HUDEP-2 (cell line): ENCODE data around the gene ARHGAP21.
A peak's percentile ranks its signal among the peaks of the same experiment; 100 is the strongest.

Source experiments
- DNase-seq, 76 experiments: peaks; one replicate each; lab custom pipeline; 2025; ENCODE audit not compliant: unreplicated experiment in 76 of 76; lab: John Stamatoyannopoulos, UW

The ARHGAP21 gene

DNA sequence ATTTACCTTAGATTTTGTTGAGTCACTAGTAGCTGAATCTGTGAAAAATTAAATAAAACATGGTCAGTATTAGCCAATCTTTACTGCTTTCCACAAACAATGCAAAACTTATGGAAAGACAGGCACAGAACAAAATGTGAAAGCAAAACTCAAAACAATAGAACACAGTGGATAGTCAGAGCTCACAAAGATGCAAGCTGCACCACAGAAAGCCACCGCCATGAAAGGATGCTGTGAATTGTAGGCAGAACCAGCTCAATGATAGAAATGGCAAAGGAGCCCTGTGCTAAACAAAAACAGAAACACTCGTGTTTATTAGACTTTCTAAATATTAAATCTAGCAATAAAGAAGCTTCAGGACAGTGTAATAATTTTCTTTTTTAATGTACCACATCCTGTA is 134.4 kb downstream of the ARHGAP21 start:
- no peak for DNase-seq

DNA sequence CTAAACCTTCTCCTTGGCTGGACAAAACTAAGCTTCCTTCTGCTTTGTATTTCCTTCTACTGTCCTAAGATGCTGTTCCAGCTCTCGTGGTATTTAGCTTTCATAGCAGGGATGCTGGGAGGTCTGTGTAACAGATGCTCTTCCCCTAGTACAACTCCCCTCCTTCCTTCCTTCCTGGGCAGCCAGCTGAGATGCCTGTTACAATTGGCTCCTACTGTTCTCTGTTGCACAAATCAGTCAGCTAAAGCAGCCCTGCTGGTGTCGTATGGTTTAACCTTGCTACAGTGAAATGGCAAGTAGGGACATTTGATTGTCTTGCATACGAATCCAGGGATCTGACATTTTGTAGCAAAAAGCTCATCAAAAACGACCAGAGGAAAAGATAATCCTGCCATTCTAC is 143.8 kb downstream of the ARHGAP21 start:
- no peak for DNase-seq

DNA sequence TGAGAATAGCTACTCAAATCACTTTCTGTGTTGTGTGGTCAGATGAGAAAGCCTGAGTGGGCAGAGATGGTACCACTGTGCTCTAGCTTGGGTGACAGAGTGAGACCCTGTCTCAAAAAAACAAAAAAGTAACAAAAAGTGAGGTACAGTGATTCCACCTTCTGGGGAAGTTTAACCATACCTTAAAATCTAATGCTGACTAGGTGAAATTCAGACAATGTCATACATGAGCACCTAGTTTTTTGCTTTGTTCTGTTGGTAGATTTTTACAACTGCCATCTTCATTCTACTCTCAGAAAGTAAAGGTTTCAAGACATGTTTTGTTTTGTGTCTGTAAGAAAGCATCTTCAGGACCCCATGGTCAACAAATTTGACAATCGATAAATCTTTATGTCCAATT is 144.2 kb downstream of the ARHGAP21 start:
- no peak for DNase-seq

- DNase-seq, result no peak
Measured at GRCh38 chr10:24575481-24576002, 148.1 kb downstream of the ARHGAP21 start.

- DNase-seq, result no peak
Measured at GRCh38 chr10:24574578-24575155, 149.0 kb downstream of the ARHGAP21 start.

DNA sequence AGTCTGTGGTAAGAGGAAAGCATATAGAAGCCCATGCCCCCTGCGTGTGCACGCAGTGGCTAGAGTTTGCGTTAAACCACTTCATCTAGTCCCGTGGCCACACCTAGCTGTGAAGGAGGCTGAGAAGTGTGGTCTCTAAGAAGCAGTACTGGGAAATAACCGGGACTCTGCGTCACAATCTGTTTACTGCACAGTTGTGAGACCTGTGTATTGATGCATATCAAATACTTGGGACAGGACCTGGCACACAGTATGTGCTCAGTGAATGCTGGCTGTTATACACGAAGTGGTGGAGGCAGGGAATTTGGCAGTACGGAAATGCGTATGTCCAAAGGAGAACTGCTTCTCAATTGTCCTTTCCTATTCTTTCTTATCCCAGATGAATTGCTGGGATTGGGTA is 149.5 kb downstream of the ARHGAP21 start:
- no peak for DNase-seq

GRCh38 chr10:24571870-24572450 is 151.7 kb downstream of the ARHGAP21 start:
- no peak for DNase-seq

DNA sequence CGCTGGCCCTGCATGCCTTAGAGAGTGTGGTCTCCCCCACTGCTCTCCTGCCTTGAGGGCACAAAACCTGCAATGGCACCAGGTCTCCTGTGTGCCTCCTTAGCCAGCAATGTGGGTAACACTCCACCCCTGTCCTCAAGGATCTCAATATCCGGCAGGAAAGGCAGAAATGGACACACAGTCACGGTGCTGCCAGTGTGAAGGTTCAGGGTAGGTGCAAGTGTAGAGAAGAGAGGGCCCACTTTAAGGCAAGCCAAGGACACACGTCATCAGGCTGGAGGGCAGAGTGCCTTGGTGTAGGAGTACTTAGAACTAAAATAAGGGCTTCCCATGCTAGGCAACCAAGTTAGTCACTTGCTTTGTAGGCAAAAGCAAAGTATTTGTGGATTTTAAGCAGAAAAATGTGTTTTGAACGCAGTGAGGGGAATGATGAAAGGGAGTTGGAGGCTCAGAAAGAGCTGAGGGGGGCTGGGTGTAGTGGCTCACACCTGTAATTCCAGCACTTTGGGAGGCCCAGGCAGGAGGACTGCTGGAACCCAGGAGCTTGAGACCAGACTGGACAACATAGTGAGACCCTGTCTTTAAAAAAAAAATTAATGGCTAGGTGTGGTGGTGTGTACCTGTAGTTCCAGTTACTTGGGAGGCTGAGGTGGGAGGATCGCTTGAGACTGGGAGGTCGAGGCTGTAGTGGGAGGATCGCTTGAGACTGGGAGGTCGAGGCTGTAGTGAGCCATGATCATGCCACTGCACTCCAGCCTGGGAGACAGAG is 152.8 kb downstream of the ARHGAP21 start:
- DNase-seq, result peak in 1 of 76 experiments; percentile 4

DNA sequence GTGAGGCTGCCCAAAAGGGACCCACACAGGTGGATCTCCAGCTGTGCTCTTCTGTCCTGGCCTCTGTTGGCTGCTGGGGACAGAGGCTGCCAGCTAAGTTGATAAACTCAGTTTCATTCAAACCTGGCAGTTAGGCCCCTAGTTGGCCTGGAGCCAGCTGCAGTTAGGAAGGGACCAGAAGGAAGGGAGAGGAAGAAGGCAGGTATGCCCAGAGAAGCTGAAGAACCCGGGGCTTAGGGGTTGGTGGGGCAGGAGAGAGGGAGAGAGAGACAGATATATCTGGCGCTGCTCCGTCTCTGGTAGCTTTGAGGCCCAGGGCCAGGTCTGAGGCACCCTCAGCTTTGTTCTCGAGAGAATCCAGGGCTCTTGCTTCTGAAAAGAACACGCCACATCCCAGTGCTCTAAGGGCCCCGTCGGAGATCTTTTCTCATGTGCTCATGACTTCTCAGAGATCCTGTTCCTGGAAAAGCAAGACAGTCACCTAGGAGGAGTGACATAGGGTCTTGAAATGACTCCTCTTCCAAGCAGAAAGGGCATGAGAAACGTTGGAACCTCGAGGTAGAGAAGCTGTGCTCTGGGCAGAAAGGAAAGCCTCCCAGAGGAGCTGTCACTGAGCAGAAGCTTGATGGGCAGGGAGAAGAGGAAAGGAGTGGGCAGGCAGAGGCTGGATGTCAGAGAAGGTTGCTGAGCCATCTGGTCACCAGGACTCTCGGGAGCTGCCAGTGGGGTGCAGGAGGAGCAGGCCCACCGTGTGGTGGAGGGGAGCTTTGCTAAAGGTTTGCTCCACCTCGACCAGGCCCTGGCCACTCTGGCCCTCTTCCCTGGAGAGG is 153.6 kb downstream of the ARHGAP21 start:
- DNase-seq, result peak in 40 of 76 experiments; percentile 9 to 64 (median 28)

GRCh38 chr10:24569330-24569796 is 154.3 kb downstream of the ARHGAP21 start:
- peak in 75 of 76 experiments; percentile 19 to 88 (median 73) for DNase-seq

GRCh38 chr10:24568042-24568441 is 155.6 kb downstream of the ARHGAP21 start:
- DNase-seq, result peak in 3 of 76 experiments; percentile 17 to 23 (median 18)

DNA sequence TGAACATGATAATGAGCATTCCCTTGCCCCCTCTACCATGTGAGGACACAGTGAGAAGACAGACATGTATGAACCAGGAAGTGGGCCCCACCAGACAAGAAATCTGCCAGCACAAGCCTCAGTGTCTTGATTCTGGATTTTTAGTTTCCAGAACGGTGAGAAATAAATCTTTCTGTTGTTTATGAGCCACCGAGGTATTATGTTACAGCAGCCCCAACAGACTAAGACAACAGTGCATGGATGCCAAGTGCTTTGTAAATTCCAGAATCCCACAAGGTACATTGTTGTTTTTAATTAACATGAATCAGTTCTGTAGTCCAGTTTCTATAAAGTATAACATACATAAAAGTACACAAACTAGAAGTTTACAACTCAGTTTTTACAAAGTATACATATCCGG is 162.2 kb downstream of the ARHGAP21 start:
- DNase-seq, result no peak

GRCh38 chr10:24556750-24557742 is 166.6 kb downstream of the ARHGAP21 start:
- DNase-seq, result peak in 30 of 76 experiments; percentile 1 to 44 (median 19)

- peak in 2 of 76 experiments; percentile 7 to 21 for DNase-seq
Measured at GRCh38 chr10:24556126-24556749, 167.4 kb downstream of the ARHGAP21 start.

- no peak for DNase-seq
Measured at GRCh38 chr10:24554036-24554435, 169.7 kb downstream of the ARHGAP21 start.

GRCh38 chr10:24553051-24553612 is 170.6 kb downstream of the ARHGAP21 start:
- DNase-seq, result no peak

DNA sequence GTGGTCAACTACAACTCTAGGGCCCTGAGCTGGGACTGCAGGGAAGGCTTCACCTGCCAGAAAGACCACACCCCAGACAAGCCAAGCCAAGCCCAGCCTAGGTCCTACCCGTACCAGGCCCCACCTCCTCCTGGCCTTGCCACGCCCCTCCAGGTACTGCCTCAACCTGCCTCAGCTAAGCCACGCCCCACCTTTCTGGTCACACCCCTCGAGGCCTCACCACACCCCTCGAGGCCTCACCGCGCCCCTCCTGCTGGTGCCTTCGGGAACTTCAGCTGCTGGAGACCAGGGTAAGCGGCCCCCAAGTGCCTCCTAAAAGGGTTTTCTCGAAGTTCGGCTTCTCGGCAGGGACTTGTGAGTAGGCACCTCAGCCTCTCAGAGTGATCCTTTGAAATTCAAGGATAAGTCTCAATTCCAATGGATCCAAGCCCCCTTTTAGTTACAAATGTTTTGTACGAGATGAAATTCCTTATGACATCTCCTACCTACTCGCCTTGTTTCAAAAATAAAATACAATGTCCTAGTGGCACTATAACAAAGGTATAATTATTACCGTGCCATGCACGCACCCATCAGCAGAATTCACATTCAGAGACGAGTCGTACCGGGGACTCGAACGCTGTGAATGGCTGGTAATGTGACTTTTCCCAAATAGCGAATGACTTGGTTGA is 171.2 kb downstream of the ARHGAP21 start:
- peak in 9 of 76 experiments; percentile 4 to 35 (median 17) for DNase-seq

DNA sequence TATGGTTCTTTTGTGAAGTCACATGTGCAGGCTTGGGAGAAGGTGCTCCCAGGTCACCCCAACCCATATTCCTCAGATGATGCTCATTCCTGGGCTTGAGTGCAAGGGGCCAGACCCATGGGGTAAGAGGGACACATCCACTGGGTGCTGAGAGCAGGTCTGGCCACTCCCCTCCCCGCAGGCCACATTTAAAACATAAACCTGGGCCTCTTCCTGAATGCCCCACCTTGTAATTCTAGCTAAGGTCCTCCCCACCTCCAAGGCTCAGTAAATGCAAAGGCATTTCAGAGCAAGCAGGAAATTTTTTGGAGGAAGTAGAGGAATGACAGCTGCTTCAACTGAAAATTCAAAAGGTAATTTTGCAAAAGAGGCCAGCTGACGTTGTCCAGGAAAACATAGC is 172.5 kb downstream of the ARHGAP21 start:
- DNase-seq, result no peak
